ENCODE results near the gene LIPI. TPM values are rescaled to one million over a fixed set of nuclear protein-coding genes. Genes with fewer than 3 reads are reported as not detected.

The LIPI gene
- total and polyA plus RNA-seq, 11 donors: not detected

GRCh38 chr21:14245711-14246110 is 35.0 kb upstream of the LIPI start:
- Histone ChIP-seq H3K4me3 (no peak overlapping the region), H3K27me3 (peaks cover 0 to 6% (median 0%) of the 10 kb centered on the region in 9 donors), H3K36me3 (no peaks in the 10 kb centered on the region), H3K4me1 (no peaks in the 10 kb centered on the region), H3K27ac (no peak overlapping the region), H3K9me3 (no peaks in the 10 kb centered on the region)
- no peak for DNase-seq
- TF ChIP-seq POLR2A (IDR thresholded peaks at IDR 0.05) (no peak), CTCF (IDR thresholded peaks at IDR 0.05) (no peak)
- intact Hi-C loops (cut with DNase I): no loop called here
- ATAC-seq: no peak

- Histone ChIP-seq H3K4me3 (no peak overlapping the region), H3K9me3 (no peaks in the 10 kb centered on the region), H3K27ac (no peak overlapping the region), H3K27me3 (peaks cover 0 to 6% (median 0%) of the 10 kb centered on the region in 9 donors), H3K36me3 (no peaks in the 10 kb centered on the region), H3K4me1 (no peaks in the 10 kb centered on the region)
- intact Hi-C loops (cut with DNase I): no loop called here
- no peak for TF ChIP-seq POLR2A (IDR thresholded peaks at IDR 0.05)
- no peak for TF ChIP-seq CTCF (IDR thresholded peaks at IDR 0.05)
- no peak for ATAC-seq
- DNase-seq: no peak
Measured at GRCh38 chr21:14244911-14245310, 34.2 kb upstream of the LIPI start.

GRCh38 chr21:14243874-14244273 is 33.1 kb upstream of the LIPI start:
- Histone ChIP-seq H3K27ac (no peak overlapping the region), H3K27me3 (peaks cover 0 to 5% (median 0%) of the 10 kb centered on the region in 9 donors), H3K9me3 (no peaks in the 10 kb centered on the region), H3K4me1 (no peaks in the 10 kb centered on the region), H3K4me3 (no peak overlapping the region), H3K36me3 (no peaks in the 10 kb centered on the region)
- intact Hi-C loops (cut with DNase I): no loop called here
- ATAC-seq (no peak), DNase-seq (no peak)
- 21 to 57% (median 52%) methylated on average over 2 of the region's 2 CpGs for WGBS, 4 donors
- TF ChIP-seq CTCF (IDR thresholded peaks at IDR 0.05) (no peak), POLR2A (IDR thresholded peaks at IDR 0.05) (no peak)

- WGBS, 4 donors: 36 to 80% (median 44%) methylated on average over 1 of the region's 1 CpG
- ATAC-seq: no peak
- peaks cover 0 to under 1% (median 0%) of the 10 kb centered on the region in 9 donors for H3K27me3 ChIP-seq
- TF ChIP-seq CTCF (IDR thresholded peaks at IDR 0.05) (no peak), POLR2A (IDR thresholded peaks at IDR 0.05) (no peak)
- intact Hi-C loops (cut with DNase I): no loop called here
- no peaks in the 10 kb centered on the region for H3K36me3 ChIP-seq
- DNase-seq: no peak
- H3K4me3 ChIP-seq: no peak overlapping the region
- no peaks in the 10 kb centered on the region for H3K9me3 ChIP-seq
- no peak overlapping the region for H3K27ac ChIP-seq
- no peaks in the 10 kb centered on the region for H3K4me1 ChIP-seq
Measured at GRCh38 chr21:14243461-14243860, 32.7 kb upstream of the LIPI start.

All from heart left ventricle (tissue), 16 donors.